Lower leg skin (tissue), 4 donors: Measurements from ENCODE around the gene DSTN. TPM values are rescaled to one million over a fixed set of nuclear protein-coding genes. Genes with fewer than 3 reads are reported as not detected.
A peak's percentile ranks its signal among the peaks of the same experiment; 100 is the strongest.

Source experiments
- DNase-seq, 2 donors: peaks; one replicate each; pipeline ENCODE4 v3.0.0-alpha.2; 2019; ENCODE audit warnings: low spot score in 2 of 2
- H3K4me3 ChIP-seq: fragments of 200-600 bp; sonication (generic); 2 replicates; pipeline ENCODE4 v1.5.1; 2017; ENCODE audit warnings: mild to moderate bottlenecking, low read depth; ENCODE audit not compliant: poor library complexity, severe bottlenecking
- CTCF ChIP-seq, 3 donors: fragments of 450-650 bp; IDR thresholded peaks; one replicate each; pipeline ENCODE4 v1.5.1; 2016; ENCODE audit warnings: antibody characterized with exemption in 3 of 3, mild to moderate bottlenecking in 3 of 3, moderate library complexity in 2 of 3
- POLR2A ChIP-seq, 2 donors: fragments of 450-650 bp; IDR thresholded peaks; one replicate each; pipeline ENCODE4 v1.6.1; 2016 to 2017; ENCODE audit warnings: antibody characterized with exemption in 2 of 2, mild to moderate bottlenecking in 1 of 2, moderate library complexity in 1 of 2
- WGBS, 2 donors: methylation state at CpG; one replicate each; pipeline ENCODE4 v1.1.5; 2018; 5-methylcytosine and 5-hydroxymethylcytosine counted together
- intact Hi-C: fragments of 100-400 bp; cut with DNase I; formaldehyde crosslinking; loops from one replicate; pipeline ENCODE4 v1.15.0; 2023; ENCODE audit warnings: low total_unique reads
- total RNA-seq, 4 donors: library from RNA; depleted of rRNA; stranded (reverse); fragments of >200 nt; gene quantifications; one replicate each; pipeline ENCODE4 v1.1.0, GENCODE V29; 2016

Gene DSTN
- total RNA-seq, 4 donors from 2014 or later = 237 to 335 (median 290) TPM

GRCh38 chr20:17533396-17533795, 36.5 kb upstream of the DSTN start:
- intact Hi-C loops = no loop called here
- WGBS, 2 donors = 22 to 29% methylated on average over 1 of the region's 1 CpG
- no peak for TF ChIP-seq POLR2A (IDR thresholded peaks at IDR 0.05)
- TF ChIP-seq CTCF (IDR thresholded peaks at IDR 0.05) = no peak
- H3K4me3 ChIP-seq = no peak overlapping the region
- peak in 1 of 2 donors; percentile 31 for DNase-seq

- intact Hi-C loops = no loop called here
- TF ChIP-seq POLR2A (IDR thresholded peaks at IDR 0.05) = no peak
- TF ChIP-seq CTCF (IDR thresholded peaks at IDR 0.05) = no peak
- no peak for DNase-seq
- WGBS, 2 donors = 93 to 95% methylated on average over 3 of the region's 3 CpGs
- no peak overlapping the region for H3K4me3 ChIP-seq
Measured at GRCh38 chr20:17534077-17534476, 35.8 kb upstream of the DSTN start.

- peak; percentile 66 to 88 for DNase-seq
- TF ChIP-seq POLR2A (IDR thresholded peaks at IDR 0.05) = no peak
- TF ChIP-seq CTCF (IDR thresholded peaks at IDR 0.05) = peak in 1 of 3 donors; percentile 96
- intact Hi-C loops = loop anchor here (5.0 kb wide), 2 partner anchors 80 to 145 kb away; partner anchors contain the start of gene RRBP1
- whole genome bisulfite sequencing, 2 donors = 30 to 36% methylated on average over 6 of the region's 6 CpGs
- no peak overlapping the region for H3K4me3 ChIP-seq
Measured at GRCh38 chr20:17536944-17537444, 32.9 kb upstream of the DSTN start.

GRCh38 chr20:17537959-17538358, 31.9 kb upstream of the DSTN start:
- DNase-seq = no peak
- TF ChIP-seq CTCF (IDR thresholded peaks at IDR 0.05) = no peak
- TF ChIP-seq POLR2A (IDR thresholded peaks at IDR 0.05) = no peak
- no peak overlapping the region for H3K4me3 ChIP-seq
- intact Hi-C loops = loop anchor here (5.0 kb wide), 2 partner anchors 79 to 144 kb away; partner anchors contain the start of gene RRBP1
- WGBS, 2 donors = 81 to 86% methylated on average over 3 of the region's 3 CpGs

- no peak for DNase-seq
- 41 to 47% methylated on average over 7 of the region's 7 CpGs for WGBS, 2 donors
- intact Hi-C loops = loop anchor here (5.0 kb wide), 2 partner anchors 79 to 144 kb away; partner anchors contain the start of gene RRBP1
- H3K4me3 ChIP-seq = no peak overlapping the region
- TF ChIP-seq CTCF (IDR thresholded peaks at IDR 0.05) = no peak
- no peak for TF ChIP-seq POLR2A (IDR thresholded peaks at IDR 0.05)
Measured at GRCh38 chr20:17538517-17539170, 31.2 kb upstream of the DSTN start.
